LNCaP clone FGC (cell line): ENCODE data around the gene SPATA31C1.

Experiments used
- DNase-seq: peaks from one replicate; pipeline ENCODE4 v3.0.0-alpha.2; 2011; ENCODE audit warnings: low read depth
- H3K4me3 ChIP-seq: 2 replicates; pipeline ENCODE4 v1.5.1; 2011; ENCODE audit warnings: mild to moderate bottlenecking, low read depth, low read length, control low read depth
- TF ChIP-seq, protein P1 (sequence below): IDR thresholded peaks from 2 replicates; pipeline ENCODE4 v1.5.1; 2012; ENCODE audit warnings: mild to moderate bottlenecking; ENCODE audit not compliant: control insufficient read depth, insufficient read depth; ENCODE audit errors: extremely low read depth

The SPATA31C1 gene

DNA sequence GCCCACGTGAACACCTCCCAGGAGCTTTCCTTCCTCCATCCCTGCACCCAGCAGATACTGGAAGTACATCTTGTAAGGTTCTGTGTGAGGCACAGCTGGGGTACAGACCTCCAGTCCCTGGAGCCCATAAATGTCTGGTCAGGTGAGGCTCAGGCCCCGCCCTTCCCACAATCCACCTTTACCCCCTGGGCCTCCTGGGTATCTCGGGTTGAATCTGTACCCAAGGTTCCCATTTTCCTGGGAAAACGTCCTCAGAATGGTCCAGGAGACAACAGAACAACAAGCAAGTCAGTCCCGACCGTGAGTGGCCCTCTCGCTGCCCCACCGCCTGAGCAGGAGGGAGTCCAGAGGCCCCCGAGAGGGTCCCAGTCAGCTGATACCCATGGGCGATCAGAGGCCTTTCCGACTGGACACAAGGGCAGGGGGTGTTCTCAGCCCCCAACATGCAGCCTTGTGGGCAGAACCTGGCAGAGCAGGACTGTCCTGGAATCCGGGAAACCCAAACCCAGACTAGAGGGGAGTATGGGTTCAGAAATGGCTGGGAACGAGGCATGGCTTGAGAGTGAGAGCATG lies 30.7 kb upstream of the SPATA31C1 start:
- H3K4me3 ChIP-seq: no peak overlapping the region
- no peak for DNase-seq
- TF ChIP-seq, protein P1, sequence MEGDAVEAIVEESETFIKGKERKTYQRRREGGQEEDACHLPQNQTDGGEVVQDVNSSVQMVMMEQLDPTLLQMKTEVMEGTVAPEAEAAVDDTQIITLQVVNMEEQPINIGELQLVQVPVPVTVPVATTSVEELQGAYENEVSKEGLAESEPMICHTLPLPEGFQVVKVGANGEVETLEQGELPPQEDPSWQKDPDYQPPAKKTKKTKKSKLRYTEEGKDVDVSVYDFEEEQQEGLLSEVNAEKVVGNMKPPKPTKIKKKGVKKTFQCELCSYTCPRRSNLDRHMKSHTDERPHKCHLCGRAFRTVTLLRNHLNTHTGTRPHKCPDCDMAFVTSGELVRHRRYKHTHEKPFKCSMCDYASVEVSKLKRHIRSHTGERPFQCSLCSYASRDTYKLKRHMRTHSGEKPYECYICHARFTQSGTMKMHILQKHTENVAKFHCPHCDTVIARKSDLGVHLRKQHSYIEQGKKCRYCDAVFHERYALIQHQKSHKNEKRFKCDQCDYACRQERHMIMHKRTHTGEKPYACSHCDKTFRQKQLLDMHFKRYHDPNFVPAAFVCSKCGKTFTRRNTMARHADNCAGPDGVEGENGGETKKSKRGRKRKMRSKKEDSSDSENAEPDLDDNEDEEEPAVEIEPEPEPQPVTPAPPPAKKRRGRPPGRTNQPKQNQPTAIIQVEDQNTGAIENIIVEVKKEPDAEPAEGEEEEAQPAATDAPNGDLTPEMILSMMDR: no peak

DNA sequence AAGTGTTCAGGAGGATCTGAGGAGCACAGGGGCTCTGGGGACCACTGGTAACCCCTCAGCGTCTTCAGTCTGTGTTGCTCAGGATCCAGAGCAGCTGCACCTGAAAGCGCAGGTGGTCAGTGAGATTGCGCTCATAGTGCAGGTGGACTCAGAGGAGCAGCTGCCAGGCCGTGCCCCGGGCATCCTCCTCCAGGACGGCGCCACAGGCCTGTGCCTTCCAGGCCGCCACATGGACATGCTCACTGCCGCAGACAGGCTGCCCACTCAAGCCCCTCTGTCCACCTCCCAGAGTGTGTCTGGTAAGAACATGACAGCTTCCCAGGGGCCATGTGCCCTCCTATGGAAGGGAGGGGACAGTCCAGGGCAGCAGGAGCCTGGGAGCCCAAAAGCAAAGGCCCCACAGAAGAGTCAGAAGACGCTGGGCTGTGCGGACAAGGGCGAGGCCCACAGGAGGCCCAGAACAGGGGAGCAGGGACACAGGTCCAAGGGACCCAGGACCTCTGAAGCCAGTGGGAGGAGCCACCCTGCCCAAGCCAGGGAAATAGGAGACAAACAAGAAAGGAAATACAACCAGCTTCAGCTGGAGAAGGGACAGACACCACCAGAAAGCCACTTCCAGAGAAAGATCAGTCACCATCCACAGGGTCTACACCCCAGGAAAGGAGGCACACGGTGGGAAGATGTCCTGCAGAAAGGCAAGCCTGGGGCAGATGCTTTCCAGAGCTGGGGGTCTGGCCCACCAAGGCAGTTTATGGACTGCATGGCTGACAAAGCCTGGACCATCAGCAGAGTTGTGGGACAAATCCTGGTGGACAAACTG lies 29.9 kb upstream of the SPATA31C1 start:
- TF ChIP-seq, protein P1: no peak
- no peak for DNase-seq
- H3K4me3 ChIP-seq: no peak overlapping the region

DNA sequence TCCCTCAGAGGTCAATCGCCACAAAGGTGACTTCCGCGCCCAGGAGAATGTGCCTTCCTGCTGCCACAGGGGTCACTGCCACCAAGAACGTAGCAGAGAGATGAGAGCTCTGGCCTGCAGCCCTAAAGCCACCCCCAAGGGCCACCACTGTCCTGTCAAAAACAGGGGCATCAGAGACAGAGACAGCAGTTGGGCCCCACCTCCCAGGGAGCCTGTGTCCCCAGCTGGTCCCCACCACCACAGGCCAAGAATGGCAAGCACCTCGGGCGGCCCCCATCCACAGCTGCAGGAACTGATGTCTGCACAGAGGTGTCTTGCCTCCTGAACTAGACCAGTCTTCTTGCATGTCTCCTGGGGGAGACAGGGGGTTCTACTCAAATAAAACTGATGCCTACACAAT lies 29.3 kb upstream of the SPATA31C1 start:
- no peak for DNase-seq
- H3K4me3 ChIP-seq: no peak overlapping the region
- TF ChIP-seq, protein P1: no peak

DNA sequence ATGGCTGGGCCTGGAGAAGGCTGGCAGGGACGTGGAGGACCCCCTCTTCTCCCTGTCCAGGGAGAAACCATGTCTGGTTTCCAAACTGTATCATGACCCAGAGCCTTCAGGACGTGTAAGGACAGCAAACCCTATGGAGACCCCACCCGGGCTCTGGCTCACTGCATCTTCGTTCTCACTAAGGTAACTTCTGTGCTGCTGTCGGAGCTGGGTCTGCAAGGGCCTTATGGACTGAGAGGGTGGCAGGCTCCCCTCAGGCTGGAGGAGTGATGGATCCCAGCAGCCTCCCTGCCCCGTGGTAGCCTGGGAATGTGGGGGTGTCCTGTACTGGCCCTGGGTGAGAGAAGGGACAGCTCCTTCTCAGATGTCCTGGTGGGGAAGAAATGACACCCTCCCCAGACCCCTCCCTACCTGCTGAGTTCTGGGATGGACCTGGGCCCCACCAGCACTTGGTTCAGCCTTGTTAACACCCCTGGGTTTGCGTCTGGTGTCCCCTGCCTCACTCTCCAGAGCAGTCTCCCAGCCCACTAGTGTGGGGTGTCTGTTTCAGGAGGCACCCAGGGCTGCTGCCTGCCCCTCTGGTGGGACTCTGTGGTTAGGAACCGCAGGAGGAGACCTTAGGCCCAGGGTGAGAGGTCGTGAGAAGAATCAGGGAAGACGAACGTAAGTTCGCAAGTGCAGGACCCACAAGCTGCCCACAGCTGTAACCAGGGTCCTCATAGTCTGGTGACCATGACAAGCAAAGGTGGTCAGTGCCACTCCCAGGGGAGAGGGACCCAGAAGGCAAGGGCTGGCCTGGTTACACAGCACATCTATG lies 28.5 kb upstream of the SPATA31C1 start:
- H3K4me3 ChIP-seq: no peak overlapping the region
- DNase-seq: no peak
- TF ChIP-seq, protein P1: no peak

DNA sequence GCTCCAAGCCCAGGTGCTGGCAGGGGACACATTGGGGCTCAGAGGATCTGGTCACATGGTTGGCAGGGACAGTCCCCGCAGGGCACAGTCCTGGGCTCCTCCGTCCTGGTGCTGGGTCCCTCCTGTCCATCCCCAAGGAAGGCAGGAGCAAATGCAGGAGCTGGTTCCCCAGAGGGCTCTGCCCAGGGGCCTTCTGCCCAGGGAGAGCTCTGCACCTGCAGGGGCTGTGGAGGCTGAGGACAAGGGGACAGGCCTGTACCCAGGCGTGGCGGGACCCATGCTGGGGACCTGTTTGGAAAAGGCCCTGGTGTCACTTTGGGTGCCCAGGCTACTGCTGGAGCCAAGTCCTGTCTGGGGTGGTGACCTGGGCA lies 27.9 kb upstream of the SPATA31C1 start:
- TF ChIP-seq, protein P1: no peak
- H3K4me3 ChIP-seq: no peak overlapping the region
- no peak for DNase-seq

DNA sequence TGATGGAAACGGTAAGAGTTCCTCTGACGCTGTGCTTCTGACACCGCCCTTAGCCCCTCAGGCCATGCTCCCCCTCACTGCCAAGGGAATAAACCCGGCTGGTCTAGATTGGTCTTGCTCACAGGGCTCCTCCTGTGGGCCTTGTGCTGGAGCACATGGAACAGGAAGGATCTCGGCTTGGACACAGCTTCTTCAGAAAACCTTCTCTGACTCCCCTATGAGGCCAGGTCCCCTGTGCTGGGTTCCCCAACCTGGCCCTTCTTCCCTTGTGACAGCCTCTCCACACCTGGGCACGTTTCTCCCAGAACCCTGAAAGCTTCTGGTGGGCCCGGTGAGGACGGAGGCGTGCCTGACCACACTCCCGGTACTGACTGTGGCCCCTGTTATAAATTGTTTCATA lies 26.9 kb upstream of the SPATA31C1 start:
- TF ChIP-seq, protein P1: no peak
- DNase-seq: no peak
- H3K4me3 ChIP-seq: no peak overlapping the region
